Fibroblast of skin of abdomen (primary cell): ENCODE measurements around the gene FAAP100. TPM values are rescaled to one million over a fixed set of nuclear protein-coding genes. Genes with fewer than 3 reads are reported as not detected.
"Not testable (repeated sequence)": the region's sequence is repeated elsewhere in the genome, so short reads cannot be mapped to it uniquely, and the experiment has no call there.

Experiments used
- DNase-seq: peaks from one replicate; pipeline ENCODE4 v3.0.0-alpha.2; 2013
- polyA plus RNA-seq, 2 experiments: library from polyadenylated mRNA; unstranded; fragments of 120-200 nt; gene quantifications; one replicate each; pipeline ENCODE4 v1.2.1, GENCODE V29; 2013; ENCODE audit not compliant: insufficient read length in 2 of 2

The FAAP100 gene
- polyA plus RNA-seq (2013, experiment 1 of 2; ENCODE audit: insufficient read length): 29.3 TPM
- 32.3 TPM for polyA plus RNA-seq (2013, experiment 2 of 2; ENCODE audit: insufficient read length)

DNA sequence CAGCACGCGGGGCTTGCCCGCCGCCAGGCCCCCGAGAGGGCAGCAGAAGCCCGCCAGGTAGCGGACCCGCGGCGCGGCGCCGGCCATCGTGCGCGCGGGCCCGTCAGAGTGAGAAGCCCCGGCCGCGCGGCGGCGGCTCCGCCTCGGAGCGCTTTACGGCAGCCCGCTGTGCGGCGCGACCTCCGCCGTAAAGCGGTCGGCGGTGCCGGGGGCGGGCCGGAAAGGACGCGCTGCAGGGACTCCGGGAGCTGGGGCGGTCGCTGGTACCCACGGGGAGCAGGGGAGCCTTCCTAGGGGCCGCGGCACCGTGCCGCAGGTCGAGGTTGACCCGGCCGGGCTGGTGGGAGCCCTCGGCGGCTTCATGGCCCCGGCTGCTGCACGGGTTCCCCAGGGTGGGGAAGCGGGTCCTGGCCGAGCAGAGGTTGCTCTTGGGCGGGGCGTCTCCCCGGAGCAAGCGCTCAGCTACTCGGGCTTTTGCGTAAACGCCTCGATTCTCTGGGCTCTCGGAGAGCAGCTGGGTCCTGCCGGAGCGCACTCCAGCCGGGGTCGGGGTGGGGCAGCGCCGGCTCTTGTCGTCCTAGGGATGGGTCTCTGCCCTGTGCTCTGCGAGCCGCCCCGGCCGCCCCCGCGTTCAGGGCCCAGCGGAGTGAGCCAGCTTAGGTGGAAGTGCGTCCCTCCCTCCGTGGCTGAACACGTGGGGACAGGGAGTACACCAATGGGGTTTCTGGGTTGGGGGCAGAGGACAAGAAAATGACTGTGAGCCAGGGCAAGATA is at the start of gene FAAP100:
FAAP100 (minus strand) TSS at position 110 of the 774 bp plus-strand sequence; CDS start at position 87, 23 bp downstream.
- DNase-seq: peak; percentile 78

DNA sequence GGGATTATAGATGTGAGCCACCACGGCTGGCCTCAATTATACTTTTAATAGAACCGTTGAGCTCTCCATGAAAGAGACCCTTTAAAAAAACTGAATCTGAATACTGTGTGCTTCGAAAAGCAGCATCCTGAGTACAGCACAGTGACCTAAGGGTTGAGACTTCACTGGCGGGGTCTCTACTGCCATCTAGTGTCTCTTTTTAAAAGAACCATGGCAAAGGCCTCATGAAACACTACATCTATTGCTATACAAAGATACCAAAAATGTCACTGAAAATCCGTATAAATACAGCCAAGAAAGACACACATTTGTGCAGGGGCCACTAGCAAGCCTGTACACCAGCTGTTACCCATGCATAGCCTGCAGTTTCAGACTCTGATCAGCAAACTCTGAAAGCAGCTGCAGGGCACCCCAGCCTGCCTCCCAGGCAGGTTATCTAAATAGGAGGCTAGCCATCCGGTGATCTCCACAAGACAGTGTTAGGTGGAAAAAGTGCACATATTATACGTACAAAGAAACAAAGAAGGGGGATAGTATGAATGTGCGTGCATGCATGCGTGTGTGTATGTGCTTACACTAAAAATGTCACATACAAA is 49.5 kb upstream of the FAAP100 start:
- DNase-seq: peak; percentile 80

- DNase-seq: peak; percentile 82
Measured at GRCh38 chr17:81599719-81600486, 47.8 kb upstream of the FAAP100 start.

DNA sequence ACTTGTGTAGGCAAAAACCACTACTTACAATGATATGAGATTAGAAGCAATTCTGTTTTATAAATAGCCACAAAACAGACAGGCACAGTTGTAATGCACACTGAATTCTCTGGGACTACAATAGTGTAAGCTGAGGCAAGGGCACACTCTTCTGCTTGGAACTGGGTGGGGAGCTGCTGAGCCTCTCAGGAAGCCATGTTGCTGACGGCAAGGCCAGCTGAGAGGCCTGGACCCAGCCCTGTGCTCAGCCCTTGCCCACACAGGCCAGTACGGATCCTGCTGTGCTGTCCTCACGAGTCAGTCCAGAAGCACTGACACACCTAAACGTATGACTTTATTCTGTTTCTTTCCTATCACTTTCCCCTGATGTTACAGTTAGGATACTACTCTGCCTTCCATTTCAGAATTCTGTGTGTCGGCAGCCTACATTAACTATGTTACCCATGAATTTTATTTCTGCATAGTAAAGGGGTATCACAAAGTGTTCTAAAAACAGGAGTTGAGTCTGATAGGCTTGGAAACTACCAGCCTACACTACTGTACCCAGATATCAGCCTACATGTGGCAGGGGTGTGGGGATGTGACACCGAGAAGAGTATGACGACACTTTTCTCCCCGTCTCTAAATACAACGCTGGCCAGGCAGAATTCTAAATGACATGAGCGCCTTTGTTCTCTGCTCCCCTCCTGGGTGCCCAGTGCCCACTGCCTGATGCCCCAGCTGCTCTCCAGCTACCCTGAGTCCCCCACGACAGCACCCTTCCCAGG is 41.1 kb upstream of the FAAP100 start:
- DNase-seq: no peak

DNA sequence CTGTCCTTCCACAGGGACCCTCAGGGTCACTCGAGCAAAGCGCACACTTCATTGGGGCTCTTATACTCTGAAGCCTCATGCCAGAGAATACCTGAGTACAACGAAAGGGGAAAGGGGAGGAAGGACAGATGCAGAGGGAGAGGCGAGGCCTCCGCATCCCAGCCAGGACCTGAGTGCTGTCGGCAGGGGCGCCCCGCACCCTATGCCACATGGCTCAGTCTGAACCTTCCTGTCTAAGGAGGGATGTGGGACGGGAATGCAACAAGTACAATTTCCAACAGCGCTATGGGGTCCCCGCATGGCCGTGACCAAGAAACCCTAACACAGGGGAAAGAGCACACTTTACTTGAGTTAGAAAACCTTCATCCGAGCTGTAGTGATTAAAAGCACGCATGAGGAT is 39.8 kb upstream of the FAAP100 start:
- no peak for DNase-seq

DNA sequence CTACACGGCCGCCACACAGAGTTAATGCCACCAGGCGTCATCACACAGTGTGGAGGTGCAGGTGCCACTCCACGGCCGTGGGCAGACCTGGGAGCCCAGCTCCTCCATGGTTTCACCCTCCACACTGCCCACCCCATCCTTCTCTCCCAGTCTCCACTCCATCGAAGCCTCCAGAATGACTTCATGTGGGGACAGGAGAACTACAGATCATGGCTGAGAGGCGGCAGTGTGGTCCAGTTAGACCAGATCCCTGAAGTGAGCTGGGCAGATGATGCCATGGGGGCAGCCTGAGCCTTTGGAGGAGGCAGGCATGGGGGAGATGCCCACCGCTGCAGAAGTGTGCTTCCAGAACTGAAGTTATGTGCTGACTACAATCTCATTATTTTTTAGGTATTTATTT is 38.0 kb upstream of the FAAP100 start:
- DNase-seq: no peak

- no peak for DNase-seq
Measured at GRCh38 chr17:81589612-81590011, 37.5 kb upstream of the FAAP100 start.

DNA sequence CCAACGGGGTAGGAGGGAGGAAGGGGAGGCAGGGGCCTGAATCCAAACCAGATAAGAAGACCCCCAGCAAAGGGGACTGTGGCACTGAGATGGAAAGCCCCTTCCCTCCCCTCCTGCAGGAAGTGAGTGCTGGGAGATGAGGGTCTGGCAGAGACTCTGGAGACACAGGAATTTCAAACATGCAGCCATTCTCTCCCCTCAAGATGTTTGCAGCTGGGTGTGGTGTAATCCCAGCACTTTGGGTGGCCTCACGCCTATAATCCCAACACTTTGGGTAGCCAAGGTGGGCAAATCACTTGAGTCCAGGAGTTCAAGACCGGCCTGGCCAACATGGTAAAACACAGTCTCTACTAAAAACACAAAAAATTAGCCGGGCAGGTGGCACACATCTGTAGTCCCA is 33.9 kb upstream of the FAAP100 start:
- peak; percentile 34 for DNase-seq

GRCh38 chr17:81584771-81585170 is 32.6 kb upstream of the FAAP100 start:
- not testable (repeated sequence) for DNase-seq

DNA sequence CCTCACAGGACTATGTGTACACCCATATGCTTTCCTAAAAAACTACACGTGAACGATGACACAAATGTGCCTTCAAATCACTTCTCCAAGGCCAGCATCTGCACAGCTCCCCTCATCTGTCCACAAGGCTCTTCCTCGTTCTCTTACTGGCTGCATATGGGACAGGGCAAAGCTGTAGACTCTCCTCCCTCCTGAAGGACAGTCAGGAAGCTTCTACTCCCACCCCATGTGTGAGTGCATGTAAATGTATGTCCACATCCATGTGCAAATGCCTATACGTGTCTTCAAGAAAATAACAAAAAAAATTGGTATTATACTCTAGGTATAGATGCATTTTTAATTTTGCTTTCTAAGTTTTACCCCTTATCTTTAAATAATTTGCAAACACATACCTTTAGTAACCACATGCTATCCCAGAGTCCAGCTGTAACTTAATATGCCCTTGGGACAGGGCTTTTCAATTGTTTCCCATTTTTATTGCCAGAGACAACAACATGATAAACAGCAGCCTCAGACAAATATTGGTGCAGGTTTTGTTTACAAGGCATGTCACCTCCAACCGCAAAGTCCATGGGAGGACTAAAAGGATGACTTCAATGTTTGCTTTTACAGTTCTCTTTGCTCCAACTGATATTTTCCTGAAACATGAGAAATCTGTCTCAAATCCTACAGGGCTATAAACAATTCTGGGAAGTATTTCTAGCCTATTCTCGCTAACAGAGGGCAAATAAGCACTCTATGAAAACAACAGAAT is 31.6 kb upstream of the FAAP100 start:
- DNase-seq: no peak

GRCh38 chr17:81582749-81583148 is 30.6 kb upstream of the FAAP100 start:
- no peak for DNase-seq

DNA sequence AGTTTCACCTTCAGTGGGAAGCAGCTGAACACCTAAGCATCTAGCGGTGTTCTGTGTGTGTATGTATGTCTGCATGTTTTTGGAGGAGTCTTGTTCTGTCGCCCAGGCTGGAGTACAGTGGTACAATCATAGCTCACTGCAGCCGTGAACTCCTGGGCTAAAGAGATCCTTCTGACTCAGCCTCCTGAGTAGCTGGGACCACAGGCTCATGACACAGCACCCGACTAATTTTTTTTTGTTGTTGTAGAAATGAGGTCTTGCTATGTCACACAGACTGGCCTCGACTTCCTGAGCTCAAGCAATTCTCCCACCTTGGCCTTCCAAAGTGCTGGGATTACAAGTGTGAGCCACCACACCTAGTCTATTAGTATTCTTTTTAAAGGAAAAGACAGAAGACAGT is 30.2 kb upstream of the FAAP100 start:
- DNase-seq: peak; percentile 58

GRCh38 chr17:81581758-81582157 is 29.6 kb upstream of the FAAP100 start:
- DNase-seq: no peak

- DNase-seq: no peak
Measured at GRCh38 chr17:81580481-81580880, 28.3 kb upstream of the FAAP100 start.

GRCh38 chr17:81579821-81580321 is 27.7 kb upstream of the FAAP100 start:
- DNase-seq: peak; percentile 74

- DNase-seq: no peak
Measured at GRCh38 chr17:81579298-81579697, 27.1 kb upstream of the FAAP100 start.

- DNase-seq: no peak
Measured at GRCh38 chr17:81578561-81579225, 26.5 kb upstream of the FAAP100 start.

DNA sequence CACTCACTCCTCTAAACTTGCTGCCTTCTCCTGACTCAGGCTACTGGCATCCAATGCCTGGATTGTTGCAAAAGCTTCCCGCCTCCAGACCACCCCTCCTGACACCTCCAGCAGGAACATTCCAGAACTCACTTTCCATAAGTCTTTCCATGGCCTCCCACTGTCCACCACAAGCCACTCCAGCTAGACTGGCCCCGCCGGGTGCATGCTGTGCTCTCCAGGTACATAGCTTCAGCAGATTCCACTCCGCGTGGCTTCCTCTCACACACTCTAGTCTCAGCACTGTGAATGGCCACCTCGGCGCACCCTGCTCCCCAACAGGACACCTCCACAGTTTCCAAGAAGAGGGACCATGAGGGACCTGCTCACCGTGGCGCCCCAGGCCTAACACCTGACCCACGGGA is 25.9 kb upstream of the FAAP100 start:
- DNase-seq: peak; percentile 54

DNA sequence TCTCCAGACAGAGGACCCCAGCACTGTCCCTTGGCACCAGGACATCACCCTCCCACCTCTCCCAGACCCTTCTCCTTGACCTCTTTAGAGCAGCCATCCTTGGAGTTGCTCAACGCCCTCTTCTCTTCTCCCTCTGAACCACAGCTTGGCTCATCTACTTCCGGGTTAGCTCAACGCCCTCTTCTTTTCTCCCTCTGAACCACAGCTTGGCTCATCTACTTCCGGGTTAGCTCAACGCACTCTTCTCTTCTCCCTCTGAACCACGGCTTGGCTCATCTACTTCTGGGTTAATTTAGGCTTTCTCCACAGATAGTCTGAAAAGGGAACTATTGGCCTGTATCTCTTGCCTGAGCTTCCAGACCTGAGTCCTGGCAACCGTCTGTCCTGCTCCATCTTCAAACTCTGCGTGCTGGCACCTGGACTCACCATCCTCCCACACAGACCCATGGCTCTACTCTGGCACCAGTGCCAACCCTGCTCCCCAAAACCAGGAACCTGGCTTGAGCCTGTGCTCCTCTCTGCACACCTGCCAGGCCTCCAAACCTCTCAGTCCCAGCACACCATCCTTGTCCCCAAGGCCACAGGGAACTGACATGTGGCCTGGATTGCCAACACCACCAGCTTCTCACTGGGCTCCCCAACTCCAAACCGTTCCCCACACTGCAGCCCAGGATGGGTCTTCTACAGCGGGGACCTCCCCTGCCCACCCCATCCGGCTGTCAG is 25.3 kb upstream of the FAAP100 start:
- no peak for DNase-seq

- DNase-seq: peak; percentile 75
Measured at GRCh38 chr17:81576621-81577277, 24.6 kb upstream of the FAAP100 start.
